NCI-H1417 treated with DMSO at 0.1 percent for 48 hours (cell line): ENCODE data around the gene CCDC152.
"Not testable (repeated sequence)": the region's sequence is repeated elsewhere in the genome, so short reads cannot be mapped to it uniquely, and the experiment has no call there.

Source experiments
- DNase-seq: peaks from one replicate; lab custom pipeline; 2025; lab: John Stamatoyannopoulos, UW

The CCDC152 gene

GRCh38 chr5:42756606-42757601 is at the start of gene CCDC152:
Gene CCDC152, plus strand, starts transcription at chr5:42756818. Its CDS starts 2,304 bp downstream, at chr5:42759122.
- no peak for DNase-seq

DNA sequence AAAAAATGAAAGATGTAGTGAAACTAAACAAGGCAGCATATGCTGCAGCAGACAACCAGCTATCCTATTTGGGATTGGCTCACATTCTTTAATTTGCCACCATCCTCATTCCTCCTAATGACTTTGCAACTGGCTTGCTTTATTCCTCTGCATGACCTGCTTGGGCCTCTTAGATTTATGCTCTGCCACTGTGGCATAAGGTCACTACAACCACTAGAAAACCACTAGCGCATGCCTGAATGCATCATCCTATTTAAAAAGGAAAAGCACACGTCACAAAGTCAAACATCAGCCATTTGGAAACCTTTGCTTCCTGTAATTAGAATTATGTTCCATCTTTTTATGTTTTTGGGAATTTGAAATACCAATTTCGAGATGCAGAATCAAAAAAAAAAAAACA is 40.8 kb upstream of the CCDC152 start:
- no peak for DNase-seq

GRCh38 chr5:42718591-42718990 is 38.0 kb upstream of the CCDC152 start:
- DNase-seq = no peak

DNA sequence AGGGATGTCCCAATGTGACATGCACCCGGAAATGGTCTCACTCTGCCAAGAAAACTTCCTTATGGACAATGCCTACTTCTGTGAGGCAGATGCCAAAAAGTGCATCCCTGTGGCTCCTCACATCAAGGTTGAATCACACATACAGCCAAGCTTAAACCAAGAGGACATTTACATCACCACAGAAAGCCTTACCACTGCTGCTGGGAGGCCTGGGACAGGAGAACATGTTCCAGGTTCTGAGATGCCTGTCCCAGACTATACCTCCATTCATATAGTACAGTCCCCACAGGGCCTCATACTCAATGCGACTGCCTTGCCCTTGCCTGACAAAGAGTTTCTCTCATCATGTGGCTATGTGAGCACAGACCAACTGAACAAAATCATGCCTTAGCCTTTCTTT is 37.6 kb upstream of the CCDC152 start:
- DNase-seq = no peak

GRCh38 chr5:42720251-42720650 is 36.4 kb upstream of the CCDC152 start:
- no peak for DNase-seq

DNA sequence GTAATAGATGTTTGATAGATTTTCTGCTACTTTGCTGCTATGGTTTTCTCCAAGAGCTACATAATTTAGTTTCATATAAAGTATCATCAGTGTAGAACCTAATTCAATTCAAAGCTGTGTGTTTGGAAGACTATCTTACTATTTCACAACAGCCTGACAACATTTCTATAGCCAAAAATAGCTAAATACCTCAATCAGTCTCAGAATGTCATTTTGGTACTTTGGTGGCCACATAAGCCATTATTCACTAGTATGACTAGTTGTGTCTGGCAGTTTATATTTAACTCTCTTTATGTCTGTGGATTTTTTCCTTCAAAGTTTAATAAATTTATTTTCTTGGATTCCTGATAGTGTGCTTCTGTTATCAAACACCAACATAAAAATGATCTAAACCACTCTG is 35.1 kb upstream of the CCDC152 start:
- DNase-seq = no peak

DNA sequence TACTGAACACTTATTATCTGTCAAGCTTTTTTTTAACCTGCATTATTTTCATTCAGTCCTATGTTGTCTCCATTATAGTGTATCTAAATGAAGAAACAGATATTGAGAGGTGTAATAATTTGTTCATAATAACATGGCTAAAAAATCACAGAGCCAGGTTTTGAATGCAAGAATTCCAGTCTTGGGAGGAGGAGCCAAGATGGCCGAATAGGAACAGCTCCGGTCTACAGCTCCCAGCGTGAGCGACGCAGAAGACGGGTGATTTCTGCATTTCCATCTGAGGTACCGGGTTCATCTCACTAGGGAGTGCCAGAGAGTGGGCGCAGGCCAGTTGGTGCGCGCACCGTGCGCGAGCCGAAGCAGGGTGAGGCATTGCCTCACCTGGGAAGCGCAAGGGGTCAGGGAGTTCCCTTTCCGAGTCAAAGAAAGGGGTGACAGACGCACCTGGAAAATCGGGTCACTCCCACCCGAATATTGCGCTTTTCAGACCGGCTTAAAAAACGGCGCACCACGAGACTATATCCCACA is 22.0 kb upstream of the CCDC152 start:
- not testable (repeated sequence) for DNase-seq

DNA sequence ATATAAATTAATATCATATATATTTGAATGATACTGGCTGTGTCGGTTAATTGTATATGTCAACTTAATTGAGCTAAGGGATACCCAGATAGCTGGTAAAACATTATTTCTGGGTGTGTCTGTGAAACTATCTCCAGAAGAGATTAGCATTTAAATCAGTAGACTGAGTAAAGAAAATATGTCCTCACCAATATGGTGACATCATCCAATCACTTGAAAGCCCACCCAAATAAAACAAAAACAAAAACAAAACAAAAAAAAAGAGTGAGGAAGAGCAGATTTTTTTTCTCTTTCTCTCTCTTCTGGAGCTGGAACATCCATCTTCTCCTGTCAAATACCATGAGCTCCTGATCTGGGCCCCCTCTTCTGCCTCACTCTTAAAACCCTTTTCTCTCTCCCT is 15.7 kb upstream of the CCDC152 start:
- DNase-seq = no peak

- no peak for DNase-seq
These were observed 11.2 kb upstream of the CCDC152 start for GRCh38 chr5:42745426-42745825.

DNA sequence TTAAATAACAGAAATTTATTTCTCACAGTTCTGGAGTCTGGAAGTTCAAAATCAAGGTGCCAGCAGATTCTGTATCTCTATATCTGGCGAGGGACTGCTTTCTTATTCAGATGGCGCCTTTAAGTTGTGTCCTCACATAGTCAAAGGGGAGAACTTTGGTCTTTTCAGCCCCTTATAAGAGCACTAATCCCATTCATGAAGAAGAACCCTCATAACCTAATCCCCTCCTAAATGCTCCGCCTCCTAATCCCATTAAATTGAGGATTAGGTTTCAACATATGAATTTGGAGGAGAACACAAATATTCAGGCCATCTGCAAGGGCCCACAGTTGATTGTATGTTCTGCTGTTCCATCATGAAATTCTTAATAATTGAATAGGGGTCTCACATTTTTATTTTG is 10.8 kb upstream of the CCDC152 start:
- DNase-seq = no peak

- no peak for DNase-seq
These were observed 7.6 kb upstream of the CCDC152 start for GRCh38 chr5:42749020-42749419.

- DNase-seq = no peak
These were observed 6.1 kb upstream of the CCDC152 start for GRCh38 chr5:42750507-42750906.

- DNase-seq = no peak
These were observed 5.6 kb upstream of the CCDC152 start for GRCh38 chr5:42751044-42751443.

GRCh38 chr5:42753099-42753498 is 3.5 kb upstream of the CCDC152 start:
- no peak for DNase-seq

DNA sequence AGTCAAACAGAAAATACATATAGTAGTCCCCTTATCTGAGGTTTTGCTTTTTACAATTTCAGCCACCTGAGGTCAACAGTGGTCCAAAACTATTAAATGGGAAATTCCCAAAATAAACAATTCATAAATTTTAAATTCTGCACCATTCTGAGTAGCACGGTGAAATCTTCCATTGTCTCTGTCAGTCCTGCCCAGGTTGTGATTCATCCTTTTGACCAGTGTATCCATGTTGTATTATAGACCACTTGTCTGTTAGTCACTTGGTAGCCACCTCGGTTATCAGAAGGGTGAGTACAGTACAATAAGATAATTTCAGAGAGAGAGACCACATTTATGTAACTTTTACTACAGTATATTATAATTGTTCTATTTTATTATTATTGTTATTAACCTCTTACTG is 2.8 kb downstream of the CCDC152 start:
- no peak for DNase-seq

GRCh38 chr5:42760426-42760825 is 3.8 kb downstream of the CCDC152 start:
- no peak for DNase-seq

GRCh38 chr5:42761791-42762190 is 5.2 kb downstream of the CCDC152 start:
- no peak for DNase-seq

DNA sequence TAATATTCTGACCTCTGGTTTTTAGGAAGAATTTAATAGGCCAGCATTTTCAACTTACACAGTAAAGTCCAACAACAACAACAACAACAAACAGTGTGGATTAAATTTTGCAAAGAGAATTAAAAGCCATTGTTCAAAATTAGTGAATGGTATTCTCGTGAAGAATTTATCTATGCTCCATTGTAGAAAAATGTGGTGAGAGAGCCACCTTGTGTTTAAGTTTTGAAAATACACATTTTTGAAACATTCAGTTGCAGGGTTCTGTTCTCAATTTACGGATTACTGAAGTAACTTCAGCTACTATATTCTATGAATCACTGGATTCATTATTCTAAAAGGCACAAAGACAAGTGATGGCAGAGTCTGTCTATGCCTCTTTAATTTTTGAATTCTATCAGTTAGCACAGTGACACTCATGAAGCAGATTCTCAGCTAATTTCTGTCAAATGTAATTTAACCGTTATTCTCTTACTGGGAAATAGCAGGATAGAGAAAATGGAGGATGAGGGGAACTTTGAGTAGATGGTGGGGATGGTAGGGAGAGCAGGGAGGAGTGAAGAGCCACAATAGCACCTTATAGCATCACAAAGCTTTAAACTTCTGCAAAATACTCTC is 11.0 kb downstream of the CCDC152 start:
- DNase-seq = no peak

DNA sequence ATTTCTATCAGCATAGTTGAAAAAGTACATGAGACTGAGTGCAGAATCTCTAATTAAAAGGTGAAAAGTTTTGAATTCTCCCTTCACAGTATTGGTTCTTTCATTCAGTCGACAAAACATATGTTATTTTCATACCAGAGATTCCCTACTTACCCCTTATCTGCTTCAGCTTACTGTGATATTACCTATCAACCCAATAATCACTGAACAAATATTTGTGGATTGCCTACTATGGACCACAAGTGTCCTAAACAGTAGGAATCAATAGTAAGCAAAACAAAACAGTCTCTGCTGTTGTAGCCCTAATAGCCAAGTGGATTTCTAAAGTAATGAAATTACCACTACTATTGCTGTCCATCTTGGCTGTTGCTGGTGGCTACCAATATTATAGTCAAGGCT is 11.5 kb downstream of the CCDC152 start:
- DNase-seq = no peak

GRCh38 chr5:42770003-42770402 is 13.4 kb downstream of the CCDC152 start:
- no peak for DNase-seq

- DNase-seq = no peak
These were observed 15.8 kb downstream of the CCDC152 start for GRCh38 chr5:42772265-42772993.

GRCh38 chr5:42779083-42779482 is 22.5 kb downstream of the CCDC152 start:
- DNase-seq = no peak
